HG02678 (cell line): ENCODE data around the gene KISS1R.
A peak's percentile ranks its signal among the peaks of the same experiment; 100 is the strongest.
"Not testable (repeated sequence)": the region's sequence is repeated elsewhere in the genome, so short reads cannot be mapped to it uniquely, and the experiment has no call there.

Source experiments
- ATAC-seq: cut with Tn5 transposase; IDR thresholded peaks from one replicate; pipeline ENCODE4 v1.9.1; 2021; ENCODE audit warnings: mild to moderate bottlenecking, moderate library complexity; ENCODE audit not compliant: unreplicated experiment

Gene KISS1R

GRCh38 chr19:881385-882071, 35.6 kb upstream of the KISS1R start:
- ATAC-seq: no peak

- no peak for ATAC-seq
These were observed 34.1 kb upstream of the KISS1R start for GRCh38 chr19:882871-883497.

GRCh38 chr19:883661-884211, 33.4 kb upstream of the KISS1R start:
- no peak for ATAC-seq

- ATAC-seq: no peak
These were observed 32.5 kb upstream of the KISS1R start for GRCh38 chr19:884420-885211.

GRCh38 chr19:885536-886224, 31.5 kb upstream of the KISS1R start:
- no peak for ATAC-seq

DNA sequence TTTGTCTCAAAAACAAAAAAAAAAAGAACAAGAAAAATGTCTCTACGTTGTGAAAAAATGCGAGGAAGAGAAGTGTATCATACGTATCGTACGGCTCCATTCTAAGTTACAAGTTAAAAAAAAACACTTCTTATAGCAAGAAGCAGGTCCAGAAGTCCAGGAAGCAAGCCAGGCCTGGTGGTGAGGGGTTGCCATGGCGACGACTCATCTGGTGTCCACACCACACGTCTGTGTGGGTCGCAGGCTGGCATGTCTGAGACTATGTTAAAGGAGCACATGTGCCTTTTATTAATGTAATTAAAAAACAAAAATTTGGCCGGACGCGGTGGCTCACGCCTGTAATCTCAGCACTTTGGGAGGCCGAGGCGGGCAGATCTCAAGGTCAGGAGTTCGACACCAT, 30.1 kb upstream of the KISS1R start:
- ATAC-seq: no peak

DNA sequence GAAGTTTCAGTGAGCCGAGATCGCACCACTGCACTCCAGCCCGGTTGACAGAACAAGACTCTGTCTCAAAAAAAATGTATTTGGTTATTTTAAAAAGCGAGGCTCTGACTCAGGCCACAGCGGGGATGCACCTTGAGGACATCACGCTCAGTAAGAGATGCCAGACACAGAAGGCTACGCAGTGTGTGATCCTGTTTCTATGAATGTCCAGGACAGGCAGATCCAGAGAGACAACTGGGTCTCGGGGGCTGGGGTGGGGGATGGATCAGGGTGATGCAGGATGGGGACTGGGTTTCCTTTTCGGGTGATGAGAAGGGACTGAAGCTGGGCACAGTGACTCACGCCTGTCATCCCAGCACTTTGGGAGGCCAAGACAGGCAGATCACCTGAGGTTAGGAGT, 29.5 kb upstream of the KISS1R start:
- no peak for ATAC-seq

DNA sequence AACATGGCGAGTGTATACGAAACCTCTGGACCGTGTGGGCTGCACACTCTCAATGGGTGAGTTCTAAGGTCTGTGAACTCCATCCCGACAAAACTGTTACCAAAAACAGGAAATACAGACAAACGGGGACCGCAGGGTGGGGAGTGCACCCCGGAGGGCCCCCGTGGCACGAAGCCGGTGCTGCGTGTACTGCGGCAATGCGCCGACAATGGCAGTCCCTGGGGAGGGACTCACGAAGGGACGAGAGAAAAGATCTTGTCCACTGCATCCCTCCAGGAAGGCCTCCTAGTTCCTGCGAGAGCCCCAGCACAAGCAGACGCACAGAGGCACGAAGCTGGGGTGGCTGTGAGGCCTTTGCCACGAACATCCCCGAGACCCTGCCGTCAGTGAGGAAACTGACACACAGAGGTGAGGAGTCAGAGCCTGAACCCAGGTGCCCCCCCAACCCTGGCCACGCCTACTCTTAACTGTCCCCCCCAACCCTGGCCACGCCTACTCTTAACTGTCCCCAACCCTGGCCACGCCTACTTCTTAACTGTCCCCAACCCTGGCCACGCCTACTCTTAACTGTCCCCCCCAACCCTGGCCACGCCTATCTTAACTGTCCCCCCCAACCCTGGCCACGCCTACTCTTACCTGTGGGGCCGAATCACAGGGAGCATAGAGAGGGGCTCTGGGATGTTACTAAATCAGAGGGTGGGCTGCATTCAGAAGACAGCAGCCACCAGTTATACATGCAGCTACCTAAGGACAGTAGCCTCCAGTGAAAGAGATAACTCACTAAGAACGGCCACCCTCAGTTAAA, 28.4 kb upstream of the KISS1R start:
- ATAC-seq: no peak

DNA sequence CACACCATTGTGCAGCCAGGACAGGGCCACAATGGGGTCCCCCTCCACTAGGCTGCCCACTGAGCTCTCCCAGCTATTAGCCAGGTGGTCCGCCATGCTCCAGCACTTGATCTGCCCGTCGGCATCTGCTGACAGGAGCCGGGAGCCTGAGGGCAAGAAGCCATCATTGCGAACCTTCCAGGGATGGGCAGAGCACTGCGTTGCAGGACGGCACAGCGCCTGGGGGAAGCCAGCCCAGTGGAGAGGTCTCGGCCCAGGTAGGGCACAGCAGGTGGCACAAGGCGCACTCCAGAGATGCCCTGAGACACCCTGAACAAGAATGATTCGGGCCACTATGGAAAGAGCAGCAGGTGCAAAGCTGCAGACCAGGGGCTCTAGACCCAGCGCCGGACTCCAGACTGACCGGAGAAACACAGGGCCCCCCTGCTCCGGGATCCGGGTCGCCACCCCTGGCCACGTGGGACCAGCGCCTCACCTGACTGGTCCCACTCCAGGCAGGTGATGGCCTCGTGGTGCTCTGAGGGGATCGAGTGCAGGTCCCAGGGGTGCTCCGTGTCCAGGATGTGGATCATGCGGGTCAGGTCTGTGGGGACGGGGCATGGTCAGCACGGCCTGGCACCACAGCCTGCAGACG, 27.4 kb upstream of the KISS1R start:
- ATAC-seq: no peak

GRCh38 chr19:890831-891230, 26.3 kb upstream of the KISS1R start:
- ATAC-seq: no peak

DNA sequence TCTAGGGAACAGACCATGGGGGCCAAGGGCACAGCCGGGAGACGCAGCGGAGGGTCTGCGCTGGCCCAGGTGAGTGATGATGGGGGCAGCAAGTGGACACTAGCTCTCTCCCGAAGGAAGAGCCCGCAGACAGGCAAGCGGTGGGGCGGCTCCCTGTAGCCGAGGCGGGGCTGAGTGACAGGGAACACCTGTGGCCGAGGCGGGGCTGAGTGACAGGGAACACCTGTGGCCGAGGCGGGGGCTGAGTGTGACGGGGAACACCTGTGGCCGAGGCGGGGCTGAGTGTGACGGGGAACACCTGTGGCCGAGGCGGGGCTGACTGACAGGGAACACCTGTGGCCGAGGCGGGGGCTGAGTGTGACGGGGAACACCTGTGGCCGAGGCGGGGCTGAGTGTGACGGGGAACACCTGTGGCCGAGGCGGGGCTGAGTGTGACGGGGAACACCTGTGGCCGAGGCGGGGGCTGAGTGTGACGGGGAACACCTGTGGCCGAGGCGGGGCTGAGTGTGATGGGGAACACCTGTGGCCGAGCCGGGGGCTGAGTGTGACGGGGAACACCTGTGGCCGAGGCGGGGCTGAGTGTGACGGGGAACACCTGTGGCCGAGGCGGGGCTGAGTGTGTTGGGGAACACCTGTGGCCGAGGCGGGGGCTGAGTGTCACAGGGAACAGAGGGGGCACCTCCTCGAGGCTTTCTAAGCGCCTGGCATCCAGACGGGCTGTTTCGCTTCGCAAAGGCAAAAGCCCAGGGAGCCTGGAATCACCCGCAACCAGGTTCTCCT, 25.5 kb upstream of the KISS1R start:
- not testable (repeated sequence) for ATAC-seq

DNA sequence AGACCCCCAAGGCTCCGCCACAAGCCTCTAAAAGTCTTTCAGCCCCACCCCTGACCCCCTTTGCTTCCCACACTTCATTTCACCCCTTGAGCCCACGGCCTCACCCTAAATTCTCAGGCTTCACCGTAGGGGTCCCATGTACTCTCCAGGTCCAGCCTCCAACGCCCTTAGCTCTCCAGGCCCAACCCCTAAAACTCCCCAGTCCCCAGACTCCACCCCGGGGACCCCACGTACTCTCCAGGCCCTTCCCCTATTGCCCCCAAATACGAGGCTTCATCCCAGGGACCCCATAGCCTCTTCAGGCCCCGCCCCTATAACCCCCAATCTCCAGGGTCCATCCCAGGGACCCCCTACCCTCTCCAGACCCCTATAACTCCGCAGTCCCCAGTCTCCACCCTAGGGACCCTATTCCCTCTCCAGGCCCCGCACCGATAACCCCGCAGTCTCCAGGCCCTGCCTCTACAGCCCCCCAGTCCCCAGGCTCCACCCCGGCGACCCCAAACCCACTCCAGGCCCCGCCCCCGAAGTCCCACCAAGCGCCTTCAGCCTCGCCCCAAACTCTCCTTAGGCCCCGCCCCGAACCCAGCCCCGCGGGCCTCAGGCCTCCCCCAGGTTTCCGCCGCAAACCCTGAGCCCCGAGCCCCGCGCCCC, 24.8 kb upstream of the KISS1R start:
- no peak for ATAC-seq

DNA sequence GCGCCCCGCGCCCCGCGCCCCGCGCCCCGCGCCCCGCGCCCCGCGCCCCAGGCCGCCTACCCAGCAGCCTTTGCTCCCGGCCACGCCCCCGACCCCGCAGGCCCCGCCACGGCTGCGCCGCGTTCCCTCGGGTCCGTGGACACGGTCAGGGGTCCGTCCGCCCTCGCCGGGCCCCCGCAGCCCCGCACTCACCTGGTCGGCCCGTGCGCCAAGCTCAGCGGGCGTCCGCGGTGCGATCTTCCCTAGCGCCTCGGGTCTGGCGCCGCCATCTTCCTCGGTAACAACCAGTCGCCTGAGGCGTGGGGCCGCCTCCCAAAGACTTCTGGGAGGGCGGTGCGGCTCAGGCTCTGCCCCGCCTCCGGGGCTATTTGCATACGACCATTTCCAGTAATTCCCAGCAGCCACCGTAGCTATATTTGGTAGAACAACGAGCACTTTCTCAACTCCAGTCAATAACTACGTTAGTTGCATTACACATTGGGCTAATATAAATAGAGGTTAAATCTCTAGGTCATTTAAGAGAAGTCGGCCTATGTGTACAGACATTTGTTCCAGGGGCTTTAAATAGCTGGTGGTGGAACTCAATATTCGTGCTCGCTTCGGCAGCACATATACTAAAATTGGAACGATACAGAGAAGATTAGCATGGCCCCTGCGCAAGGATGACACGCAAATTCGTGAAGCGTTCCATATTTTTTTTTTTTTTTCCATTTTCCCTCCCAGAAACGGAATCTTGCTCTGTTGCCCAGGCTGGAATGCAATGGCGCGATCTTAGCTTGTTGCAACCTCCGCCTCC, 24.0 kb upstream of the KISS1R start, which contains the start of the genes MED16 and RNU6-9:
MED16 (minus strand) TSS at position 294 of the 796 bp plus-strand sequence. CDS start 2,056 bp downstream, outside the sequence.
RNU6-9 (plus strand) TSS at position 591 of the 796 bp plus-strand sequence.
- peak; percentile 84 for ATAC-seq

- no peak for ATAC-seq
These were observed 20.7 kb upstream of the KISS1R start for GRCh38 chr19:896434-896833.

DNA sequence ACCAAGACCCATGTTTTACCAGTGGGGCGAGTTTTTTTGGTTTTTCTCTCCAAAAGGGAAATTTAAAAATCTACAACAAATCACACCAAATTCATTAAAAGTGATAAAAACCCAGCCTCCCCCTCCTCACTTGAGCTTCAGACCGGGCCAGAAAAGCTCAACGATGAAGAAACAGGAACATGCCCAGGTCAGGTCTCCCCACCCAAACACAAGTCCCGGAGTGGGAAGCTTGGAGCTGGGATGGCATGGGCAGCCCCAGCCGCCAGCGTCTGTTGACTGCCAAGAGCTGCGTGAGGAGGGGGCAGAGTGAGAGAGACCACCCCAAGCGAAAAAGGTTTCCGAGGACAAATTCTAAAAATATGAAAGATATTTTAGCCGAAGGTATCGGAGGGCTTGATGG, 20.1 kb upstream of the KISS1R start:
- ATAC-seq: no peak

- no peak for ATAC-seq
These were observed 19.6 kb upstream of the KISS1R start for GRCh38 chr19:897442-898039.

DNA sequence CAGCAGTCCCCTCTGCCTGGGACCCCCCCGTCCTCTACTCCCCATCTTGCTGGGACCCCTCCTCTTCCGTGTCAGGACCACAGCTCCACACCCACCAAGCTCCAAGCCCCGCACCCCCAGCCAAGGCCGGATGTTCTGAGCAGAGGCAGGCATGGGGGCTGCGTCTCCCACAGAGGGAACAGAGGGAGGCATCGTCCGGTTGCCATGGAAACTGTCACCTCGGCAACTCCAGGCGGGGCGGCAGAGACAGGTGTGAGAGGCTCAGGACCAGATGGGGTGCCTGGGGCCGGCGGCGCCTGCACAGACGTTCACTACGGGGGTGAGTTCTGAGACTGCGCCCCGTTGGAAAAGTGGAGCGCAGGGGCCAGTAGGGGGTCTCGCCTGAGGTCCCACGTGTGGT, 18.5 kb upstream of the KISS1R start:
- no peak for ATAC-seq
